Measurements from ENCODE around the gene SPINK4.

The SPINK4 gene

DNA sequence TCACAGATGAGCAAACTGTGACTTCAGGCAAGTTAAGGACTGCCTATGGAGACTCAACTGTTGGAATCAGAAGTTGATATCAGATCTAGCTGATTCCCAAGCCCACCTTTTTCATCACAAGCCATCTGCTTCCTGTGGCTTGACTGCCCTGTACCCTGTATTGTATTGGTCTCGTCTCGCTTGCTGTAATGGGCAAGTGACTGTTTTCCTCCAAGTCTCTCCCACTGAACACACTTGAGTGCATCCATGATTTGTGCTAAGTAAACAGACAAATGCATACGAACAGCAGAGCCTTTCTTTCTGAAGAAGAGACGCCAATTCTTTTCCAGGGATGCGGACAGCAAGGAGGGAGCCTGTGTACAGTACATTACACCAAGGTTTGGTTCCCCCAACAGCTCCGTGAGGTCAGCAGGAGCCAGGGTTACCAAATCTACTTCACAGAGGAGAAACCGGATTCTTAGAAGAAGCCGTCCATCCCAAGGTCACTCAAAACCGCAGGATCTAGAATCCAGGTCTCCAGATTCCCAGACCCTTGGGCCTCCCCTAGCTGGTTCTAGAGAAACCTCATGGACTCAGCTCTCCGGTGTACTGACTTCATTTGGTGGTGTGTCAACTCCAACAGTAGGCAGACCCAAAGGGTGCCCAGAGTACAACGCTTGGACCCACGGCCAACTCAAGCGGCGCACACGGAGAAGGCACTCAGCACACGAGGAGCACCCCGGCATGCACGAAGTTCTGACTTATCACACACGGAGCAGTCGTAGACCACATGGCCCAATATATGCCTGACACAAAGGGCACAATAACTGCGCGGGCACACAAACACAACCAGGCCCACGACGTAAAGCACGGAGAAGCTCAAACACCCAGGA lies 23.4 kb downstream of the SPINK4 start:
- DNase-seq, result no peak

DNA sequence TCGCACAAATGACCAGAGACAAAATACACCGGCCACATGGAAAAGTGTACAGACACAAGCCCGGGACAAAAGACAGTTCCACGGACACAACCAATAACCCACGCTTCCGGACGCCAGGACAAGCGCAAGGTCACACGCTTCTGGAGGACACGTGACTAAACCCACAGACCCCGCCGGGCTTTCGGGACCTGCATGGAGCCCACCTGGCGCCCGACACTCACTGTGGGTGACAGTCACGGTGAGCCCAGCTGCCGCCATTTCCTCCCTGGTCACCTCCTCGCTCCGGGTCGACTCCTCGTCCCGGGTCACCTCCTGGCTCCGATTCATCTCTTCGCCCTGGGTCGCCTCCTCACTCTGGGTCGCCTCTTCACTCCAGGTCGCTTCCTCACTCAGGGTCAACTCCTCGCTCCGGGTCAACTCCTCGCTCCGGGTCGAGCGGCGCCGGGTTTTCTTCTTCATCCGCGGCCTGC lies 24.1 kb downstream of the SPINK4 start:
- DNase-seq, result no peak

- peak; percentile 93 for DNase-seq
These were observed 24.7 kb downstream of the SPINK4 start, which contains the start of the genes BAG1 and CHMP5 for GRCh38 chr9:33264473-33265177. TSS of gene BAG1 (minus strand) at chr9:33264708. TSS of gene CHMP5 (plus strand) at chr9:33265049. CDS start at chr9:33265079, 30 bp downstream.

- no peak for DNase-seq
These were observed 25.4 kb downstream of the SPINK4 start for GRCh38 chr9:33265211-33265865.

DNA sequence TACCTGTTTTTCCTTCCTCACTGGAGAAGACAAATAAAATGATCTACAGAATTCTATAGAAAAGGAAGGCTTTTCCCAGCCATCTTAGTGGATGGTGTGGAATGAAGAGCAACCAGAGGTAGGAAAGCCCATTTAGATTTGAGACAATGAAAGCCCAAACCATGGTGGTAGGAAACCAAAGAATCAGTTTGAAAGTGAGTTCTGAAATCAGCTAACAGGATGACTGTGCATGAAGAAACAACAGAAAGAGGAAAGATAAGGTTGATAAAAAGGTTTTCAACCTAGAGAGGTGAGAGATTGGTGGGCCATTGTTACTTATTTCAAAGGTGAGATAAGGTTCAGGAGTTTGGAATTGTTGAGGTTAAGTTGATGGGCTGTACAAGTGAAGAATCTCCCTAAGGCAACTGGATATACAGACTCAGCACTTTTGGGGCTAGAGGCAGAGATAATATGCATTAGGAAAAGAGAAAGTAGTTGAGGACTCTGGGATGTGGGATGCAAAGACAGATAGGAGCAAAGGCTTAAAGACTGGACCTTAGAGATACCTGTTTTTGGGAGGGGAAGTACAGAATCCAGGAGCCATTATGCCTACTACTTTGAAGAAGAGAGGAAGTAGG lies 27.3 kb downstream of the SPINK4 start:
- no peak for DNase-seq

GRCh38 chr9:33270146-33270545 lies 30.2 kb downstream of the SPINK4 start:
- no peak for DNase-seq

GRCh38 chr9:33272061-33272460 lies 32.1 kb downstream of the SPINK4 start:
- no peak for DNase-seq

DNA sequence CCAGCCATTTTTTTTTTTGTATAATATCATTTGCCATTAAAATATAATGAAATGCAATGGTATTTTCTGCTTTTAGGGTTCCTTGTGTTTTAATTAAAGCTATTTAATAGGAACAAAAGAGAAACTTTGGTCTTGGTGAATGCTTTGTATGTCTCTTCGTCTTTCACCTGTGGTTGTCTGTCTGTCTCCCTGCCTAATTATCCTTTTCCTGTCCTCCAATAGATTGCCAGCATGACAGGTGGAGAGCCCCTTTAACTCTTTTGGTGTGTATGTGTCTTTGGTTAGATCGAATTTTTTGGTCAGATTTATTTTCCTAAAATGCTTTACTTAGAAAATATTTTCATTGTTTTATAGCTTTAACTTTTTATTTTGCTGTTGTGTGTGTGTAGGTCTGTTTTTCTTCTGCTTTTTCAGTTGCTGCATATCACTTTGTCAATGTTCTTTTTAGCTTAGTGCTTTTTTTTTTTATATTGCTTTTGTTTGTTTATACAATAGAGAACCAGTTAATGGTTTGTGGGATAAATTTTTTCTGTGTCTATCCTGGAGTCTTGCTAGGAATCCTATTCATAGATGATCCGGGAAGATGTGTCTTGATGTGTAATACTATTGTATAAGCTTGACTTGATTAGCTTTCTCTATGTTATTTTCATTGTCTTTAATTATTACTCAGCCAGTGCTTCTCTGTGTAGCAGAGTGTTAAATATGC lies 33.5 kb downstream of the SPINK4 start:
- DNase-seq, result no peak

- no peak for DNase-seq
These were observed 34.0 kb downstream of the SPINK4 start for GRCh38 chr9:33273972-33274328.

DNA sequence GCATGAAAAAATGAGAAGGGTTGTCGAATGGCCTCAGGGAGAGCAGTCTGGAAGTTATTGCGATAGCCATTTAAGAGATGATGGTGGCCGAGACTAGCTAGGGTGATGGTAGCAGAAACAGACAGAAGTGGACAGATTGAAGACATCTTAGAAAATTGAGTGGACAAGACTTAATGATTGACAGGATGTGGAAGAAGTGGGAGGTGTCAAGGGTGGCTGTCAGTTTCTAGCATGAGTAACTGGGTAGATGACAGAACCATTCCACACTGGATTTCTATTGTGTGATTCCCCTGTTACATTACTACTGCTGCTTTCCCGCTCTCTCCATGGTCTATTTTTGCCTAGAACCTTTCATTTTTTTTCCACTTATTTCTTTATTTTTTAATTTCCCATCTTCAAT lies 37.5 kb downstream of the SPINK4 start:
- DNase-seq, result no peak

- no peak for DNase-seq
These were observed 45.5 kb downstream of the SPINK4 start for GRCh38 chr9:33285502-33285901.

DNA sequence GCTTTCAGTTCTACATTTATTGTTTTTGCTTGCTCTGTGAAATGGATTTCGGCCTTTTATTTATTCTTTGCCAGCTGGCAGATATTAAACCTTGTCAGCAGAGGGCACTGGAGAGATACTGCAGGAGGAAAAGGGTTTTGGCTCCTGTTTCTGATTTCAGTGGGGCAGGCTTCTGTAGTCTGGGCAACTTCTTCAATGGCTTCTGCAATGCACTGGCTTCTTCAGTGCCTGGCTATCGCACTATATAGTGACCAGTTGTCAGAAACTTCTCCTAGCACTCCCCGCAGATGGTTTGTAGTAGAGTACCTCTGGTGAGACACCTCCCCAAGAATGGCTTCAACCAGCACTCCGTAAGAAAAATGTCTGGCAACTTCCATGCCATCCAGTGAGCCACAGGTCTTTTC lies 47.1 kb downstream of the SPINK4 start:
- DNase-seq, result peak; percentile 5

GRCh38 chr9:33288235-33288634 lies 48.3 kb downstream of the SPINK4 start:
- no peak for DNase-seq

DNA sequence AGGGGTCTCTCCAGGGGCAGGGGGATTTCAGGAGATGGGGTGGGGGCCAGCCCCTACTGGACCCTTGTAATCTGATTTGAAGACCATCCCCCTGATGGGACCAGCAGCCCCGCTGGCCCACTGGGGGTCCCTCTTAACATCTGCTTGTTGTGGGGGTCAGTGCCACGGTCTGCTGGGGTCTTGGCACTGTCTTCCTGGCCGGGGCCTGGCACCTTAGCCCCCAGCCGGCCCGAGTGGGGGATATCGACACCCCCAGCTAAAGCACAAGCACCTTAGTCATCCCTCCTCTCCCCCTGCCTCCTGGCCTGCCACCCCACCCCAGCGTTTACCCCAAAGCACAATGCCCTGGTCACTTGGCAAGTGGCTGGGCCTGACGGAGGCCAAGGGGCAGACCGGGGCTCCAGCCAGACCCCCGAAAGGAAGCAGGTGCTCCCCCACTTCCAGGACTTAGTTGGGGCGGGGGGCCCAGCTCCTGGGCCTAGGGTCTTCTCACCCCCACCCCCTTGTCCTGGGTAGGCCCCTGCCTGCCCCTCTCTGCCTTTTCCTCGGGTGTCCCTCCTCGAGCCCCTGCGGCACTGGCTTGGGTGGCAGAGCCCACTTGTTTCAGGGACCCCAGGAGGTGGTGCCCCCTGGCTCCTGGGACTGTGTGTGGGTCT lies 49.0 kb downstream of the SPINK4 start:
- DNase-seq, result no peak

DNA sequence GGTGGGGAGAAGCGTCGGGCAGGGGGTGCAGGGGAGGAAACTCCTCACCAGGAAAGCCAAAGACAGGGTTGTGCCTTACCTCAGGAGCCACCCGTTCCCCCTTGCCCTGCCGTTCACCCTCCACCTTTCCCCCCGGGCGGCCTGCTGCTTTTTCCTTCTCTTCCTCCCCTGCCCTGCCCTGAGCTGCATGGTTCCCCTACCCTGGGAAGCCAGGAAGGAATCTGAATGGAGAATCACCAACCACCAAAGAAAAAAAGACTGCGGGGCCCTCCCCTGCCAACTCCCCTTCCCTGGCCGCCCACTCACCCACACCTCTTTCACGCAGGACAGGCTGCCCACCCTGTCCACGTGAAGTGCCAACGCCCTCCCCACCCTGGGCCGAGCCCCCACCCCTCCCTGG lies 49.5 kb downstream of the SPINK4 start:
- DNase-seq, result no peak

GRCh38 chr9:33289936-33290246 lies 49.9 kb downstream of the SPINK4 start:
- DNase-seq, result no peak

DNA sequence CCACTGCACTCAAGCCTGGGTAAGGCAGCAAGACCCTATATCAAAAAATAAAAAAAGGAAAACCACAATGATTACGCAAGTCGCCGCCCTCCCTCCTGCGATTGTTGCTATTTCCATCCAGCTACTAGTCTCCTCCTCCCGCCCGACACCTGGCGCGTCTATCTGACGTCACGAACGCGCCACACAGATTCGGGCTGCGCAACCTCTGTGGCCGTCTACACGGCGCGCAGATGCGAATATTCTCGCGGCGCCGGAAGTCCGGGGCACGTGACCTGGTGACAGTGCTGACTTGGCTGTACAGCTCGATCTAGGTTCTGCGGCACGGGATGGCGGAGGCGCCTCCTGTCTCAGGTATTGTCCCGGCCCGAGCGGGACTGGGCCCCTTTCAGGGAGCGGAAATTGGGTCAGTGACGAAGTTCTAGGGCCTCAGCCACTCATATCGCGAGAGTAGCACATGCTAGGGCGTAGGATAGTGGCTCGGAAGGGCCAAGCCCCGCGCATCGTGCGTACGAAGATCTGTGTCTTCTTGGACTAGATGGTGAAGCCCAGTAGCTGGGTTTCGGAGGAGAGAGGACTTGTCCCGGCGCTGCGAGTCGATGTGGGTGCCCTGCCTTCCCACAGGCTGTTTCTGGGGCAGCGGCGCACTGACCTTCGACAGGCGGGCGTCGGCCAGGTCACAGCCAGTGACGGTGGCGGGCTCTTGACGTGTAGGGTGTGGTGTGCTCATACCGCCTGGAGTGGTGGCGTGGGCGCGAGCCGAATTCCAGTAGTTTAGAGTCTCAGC lies 50.5 kb downstream of the SPINK4 start, which contains the start of gene NFX1:
TSS of gene NFX1 (plus strand) at position 270 of the 784 bp plus-strand sequence. CDS start at position 327, 57 bp downstream.
- DNase-seq, result peak; percentile 81

GRCh38 chr9:33291031-33291397 lies 51.0 kb downstream of the SPINK4 start:
- no peak for DNase-seq

GRCh38 chr9:33291901-33292300 lies 51.9 kb downstream of the SPINK4 start:
- no peak for DNase-seq

DNA sequence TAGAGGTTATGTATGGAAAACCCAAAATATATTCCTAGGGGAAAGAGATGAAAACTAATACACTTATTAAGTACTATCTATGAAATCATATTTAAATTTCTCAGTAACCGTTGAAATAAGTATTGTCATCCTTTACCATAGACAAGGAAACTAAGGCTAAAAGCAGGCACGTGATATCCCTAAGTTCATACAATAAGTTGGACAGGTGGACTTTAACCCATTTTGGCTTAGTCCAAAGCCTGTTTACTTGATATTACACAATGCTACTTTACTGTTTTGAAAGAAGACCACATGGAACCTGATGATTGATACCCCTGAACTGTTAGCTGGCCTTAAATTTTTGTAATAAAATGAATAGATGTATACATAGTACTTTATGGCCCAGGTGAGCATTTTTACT lies 53.8 kb downstream of the SPINK4 start:
- no peak for DNase-seq

All from NCI-H2171 (cell line).